ENCODE measurements around the gene SARDH.

Gene SARDH

DNA sequence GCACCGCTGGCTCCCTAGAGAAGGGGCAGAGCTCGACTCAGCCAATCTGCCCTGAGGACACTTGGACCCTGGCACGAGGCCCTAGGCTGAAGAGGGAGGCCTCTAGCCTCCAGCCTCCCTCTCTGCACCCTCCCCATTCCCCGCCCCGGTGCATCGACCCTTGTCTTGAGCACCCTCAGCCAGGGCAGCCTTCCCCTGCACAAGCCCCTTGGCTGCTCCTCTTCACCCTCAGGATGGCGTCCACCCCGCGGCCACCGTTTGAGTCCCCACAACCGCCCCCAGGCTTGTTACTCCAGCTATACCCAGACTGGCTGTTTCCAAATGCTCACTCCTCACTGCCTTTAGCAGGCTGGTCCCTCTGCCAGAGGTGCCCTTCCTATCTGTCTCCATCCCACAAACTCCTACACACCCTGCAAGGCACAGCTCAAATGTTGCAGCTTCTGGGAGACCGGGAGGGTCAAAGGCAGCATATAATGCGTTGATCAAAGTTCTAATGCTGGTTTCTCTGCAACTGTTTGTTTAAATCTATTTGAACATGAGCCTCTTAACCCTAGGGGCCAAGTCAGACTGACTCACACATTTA lies 122.5 kb downstream of the SARDH start:
- in situ Hi-C loops (cut with MboI; ENCODE audit: low sequenced_read_pairs, unreplicated experiment), result no loop called here
- no peak for DNase-seq (ENCODE audit: low spot score)

DNA sequence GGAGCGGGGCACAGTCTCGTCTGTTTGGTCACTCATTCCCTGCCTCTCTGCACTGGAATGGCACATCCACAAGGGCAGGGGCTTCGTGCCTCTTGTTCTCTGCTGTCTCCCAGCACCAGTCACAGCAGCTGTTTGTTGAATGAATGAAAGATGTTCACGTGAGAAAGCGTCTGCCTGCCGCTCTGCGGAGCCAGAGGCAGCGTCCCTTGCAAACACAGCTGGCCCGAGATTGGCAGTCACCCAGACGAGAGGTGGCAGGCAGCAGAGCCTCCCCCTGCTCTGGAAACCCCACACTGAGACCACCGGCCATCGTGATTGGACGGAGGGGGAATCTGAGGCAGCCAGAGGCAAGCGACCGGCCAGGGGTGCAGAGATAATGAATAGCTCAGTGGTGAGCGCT lies 123.0 kb downstream of the SARDH start:
- in situ Hi-C loops (cut with MboI; ENCODE audit: low sequenced_read_pairs, unreplicated experiment), result no loop called here
- TF ChIP-seq, protein P1, sequence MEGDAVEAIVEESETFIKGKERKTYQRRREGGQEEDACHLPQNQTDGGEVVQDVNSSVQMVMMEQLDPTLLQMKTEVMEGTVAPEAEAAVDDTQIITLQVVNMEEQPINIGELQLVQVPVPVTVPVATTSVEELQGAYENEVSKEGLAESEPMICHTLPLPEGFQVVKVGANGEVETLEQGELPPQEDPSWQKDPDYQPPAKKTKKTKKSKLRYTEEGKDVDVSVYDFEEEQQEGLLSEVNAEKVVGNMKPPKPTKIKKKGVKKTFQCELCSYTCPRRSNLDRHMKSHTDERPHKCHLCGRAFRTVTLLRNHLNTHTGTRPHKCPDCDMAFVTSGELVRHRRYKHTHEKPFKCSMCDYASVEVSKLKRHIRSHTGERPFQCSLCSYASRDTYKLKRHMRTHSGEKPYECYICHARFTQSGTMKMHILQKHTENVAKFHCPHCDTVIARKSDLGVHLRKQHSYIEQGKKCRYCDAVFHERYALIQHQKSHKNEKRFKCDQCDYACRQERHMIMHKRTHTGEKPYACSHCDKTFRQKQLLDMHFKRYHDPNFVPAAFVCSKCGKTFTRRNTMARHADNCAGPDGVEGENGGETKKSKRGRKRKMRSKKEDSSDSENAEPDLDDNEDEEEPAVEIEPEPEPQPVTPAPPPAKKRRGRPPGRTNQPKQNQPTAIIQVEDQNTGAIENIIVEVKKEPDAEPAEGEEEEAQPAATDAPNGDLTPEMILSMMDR (IDR thresholded peaks at IDR 0.05; ENCODE audit: borderline replicate concordance, control extremely low read depth, extremely low read depth, insufficient read depth, missing control alignments), result no peak
- no peak for DNase-seq (ENCODE audit: low spot score)

More for the DNA sequence above, 122.5 kb downstream of the SARDH start:
- TF ChIP-seq, protein P1 (IDR thresholded peaks at IDR 0.05; ENCODE audit: borderline replicate concordance, control extremely low read depth, extremely low read depth, insufficient read depth, missing control alignments), result no peak

DNA sequence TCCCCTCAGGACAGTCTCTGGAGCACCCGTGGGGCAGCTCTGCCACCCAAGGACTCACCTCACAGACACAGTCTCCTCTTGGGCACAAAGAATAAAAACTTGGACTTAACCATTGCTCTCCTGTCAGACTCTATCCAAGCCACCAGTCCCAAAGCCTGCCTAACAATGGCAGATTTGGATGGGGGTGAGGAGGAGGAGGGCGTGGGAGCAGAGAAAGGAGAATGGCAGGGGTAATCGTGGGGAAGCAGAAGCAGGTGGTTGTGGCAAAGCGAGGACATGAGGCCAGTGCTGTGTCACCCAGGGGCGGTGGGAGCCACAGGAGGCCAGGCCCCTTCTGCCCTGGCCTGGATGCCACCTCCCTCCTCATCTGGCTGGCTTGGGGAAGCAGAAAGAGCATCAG lies 123.5 kb downstream of the SARDH start:
- DNase-seq (ENCODE audit: low spot score), result no peak
- TF ChIP-seq, protein P1 (IDR thresholded peaks at IDR 0.05; ENCODE audit: borderline replicate concordance, control extremely low read depth, extremely low read depth, insufficient read depth, missing control alignments), result no peak
- in situ Hi-C loops (cut with MboI; ENCODE audit: low sequenced_read_pairs, unreplicated experiment), result no loop called here

DNA sequence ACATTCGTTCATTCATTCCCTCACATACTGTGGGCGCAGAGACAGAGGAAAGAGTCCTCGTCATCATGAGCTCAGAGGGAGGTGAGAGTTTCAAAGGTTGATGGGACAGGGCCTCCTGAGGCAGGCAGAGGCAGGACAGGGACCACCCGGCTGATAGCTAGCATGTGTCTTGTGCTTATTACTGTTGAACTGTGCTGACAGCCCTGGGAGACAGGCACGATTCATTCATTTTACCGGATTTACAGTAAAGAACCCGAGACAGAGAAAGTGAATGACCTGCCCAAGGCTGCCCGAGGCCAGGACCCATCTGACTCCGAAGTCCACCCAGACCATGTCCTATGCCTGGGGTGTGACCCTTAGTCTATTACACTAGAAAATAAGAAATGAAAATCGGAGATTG lies 124.1 kb downstream of the SARDH start:
- TF ChIP-seq, protein P1 (IDR thresholded peaks at IDR 0.05; ENCODE audit: borderline replicate concordance, control extremely low read depth, extremely low read depth, insufficient read depth, missing control alignments), result no peak
- in situ Hi-C loops (cut with MboI; ENCODE audit: low sequenced_read_pairs, unreplicated experiment), result no loop called here

More for the DNA sequence above, 124.1 kb downstream of the SARDH start:
- no peak for DNase-seq (ENCODE audit: low spot score)

Measured in GM13976 (cell line).